NCI-H69 (cell line): ENCODE data around the gene PADI3.

ENCODE experiments used
- DNase-seq: peaks from one replicate; lab custom pipeline; 2025; lab: John Stamatoyannopoulos, UW

The PADI3 gene

GRCh38 chr1:17248781-17249180 lies at the start of gene PADI3:
TSS of gene PADI3 (plus strand) at chr1:17249098. CDS start at chr1:17249138, 40 bp downstream.
- no peak for DNase-seq

- no peak for DNase-seq
These were observed 49.4 kb upstream of the PADI3 start for GRCh38 chr1:17199267-17200044.

GRCh38 chr1:17200246-17200645 lies 48.7 kb upstream of the PADI3 start:
- DNase-seq, result no peak

- no peak for DNase-seq
These were observed 48.1 kb upstream of the PADI3 start for GRCh38 chr1:17200756-17201155.

- no peak for DNase-seq
These were observed 47.5 kb upstream of the PADI3 start for GRCh38 chr1:17201201-17202021.

- DNase-seq, result no peak
These were observed 44.1 kb upstream of the PADI3 start, which contains the start of gene PADI1 for GRCh38 chr1:17204546-17205440. TSS of gene PADI1 (plus strand) at chr1:17205128. CDS start at chr1:17205218, 90 bp downstream.

GRCh38 chr1:17205652-17206051 lies 43.2 kb upstream of the PADI3 start:
- no peak for DNase-seq

GRCh38 chr1:17206196-17206595 lies 42.7 kb upstream of the PADI3 start:
- no peak for DNase-seq

GRCh38 chr1:17207046-17207445 lies 41.9 kb upstream of the PADI3 start:
- DNase-seq, result peak; percentile 4

GRCh38 chr1:17207540-17207939 lies 41.4 kb upstream of the PADI3 start:
- no peak for DNase-seq

GRCh38 chr1:17207966-17208418 lies 40.9 kb upstream of the PADI3 start:
- DNase-seq, result peak; percentile 47

GRCh38 chr1:17208546-17208945 lies 40.4 kb upstream of the PADI3 start:
- DNase-seq, result no peak

- DNase-seq, result no peak
These were observed 39.5 kb upstream of the PADI3 start for GRCh38 chr1:17209430-17209829.

GRCh38 chr1:17210176-17210575 lies 38.7 kb upstream of the PADI3 start:
- no peak for DNase-seq

- DNase-seq, result no peak
These were observed 37.5 kb upstream of the PADI3 start for GRCh38 chr1:17211377-17211776.

- peak; percentile 5 for DNase-seq
These were observed 36.9 kb upstream of the PADI3 start for GRCh38 chr1:17212009-17212408.

- peak; percentile 56 for DNase-seq
These were observed 36.3 kb upstream of the PADI3 start for GRCh38 chr1:17212487-17213121.

- DNase-seq, result no peak
These were observed 35.6 kb upstream of the PADI3 start for GRCh38 chr1:17213148-17213781.

- DNase-seq, result no peak
These were observed 35.1 kb upstream of the PADI3 start for GRCh38 chr1:17213782-17214148.

- no peak for DNase-seq
These were observed 33.9 kb upstream of the PADI3 start for GRCh38 chr1:17214876-17215544.

GRCh38 chr1:17215545-17215890 lies 33.4 kb upstream of the PADI3 start:
- no peak for DNase-seq
